ACC112 (cell line): ENCODE results near the gene H2BK1.

ENCODE experiments used
- H2AFZ ChIP-seq: fragments of 200-600 bp; sonication (generic); one replicate; pipeline ENCODE4 v1.6.0; 2017; ENCODE audit warnings: antibody characterized with exemption, low read length; ENCODE audit not compliant: unreplicated experiment
- H3K27ac ChIP-seq: fragments of 200-600 bp; sonication (generic); 2 replicates; pipeline ENCODE4 v1.5.1; 2014; ENCODE audit warnings: low read depth, mild to moderate bottlenecking, antibody characterized with exemption, low read length, moderate library complexity
- H3K27me3 ChIP-seq: fragments of 200-600 bp; sonication (generic); 2 replicates; pipeline ENCODE4 v1.6.1; 2014; ENCODE audit warnings: mild to moderate bottlenecking, antibody characterized with exemption, low read length, moderate library complexity, mixed read lengths; ENCODE audit not compliant: insufficient read depth
- H3K36me3 ChIP-seq: fragments of 200-600 bp; sonication (generic); 2 replicates; pipeline ENCODE4 v1.6.1; 2016; ENCODE audit warnings: mild to moderate bottlenecking, antibody characterized with exemption, low read length, moderate library complexity, mixed read lengths; ENCODE audit not compliant: insufficient read depth
- H3K4me1 ChIP-seq: fragments of 200-600 bp; sonication (generic); one replicate; pipeline ENCODE4 v1.6.1; 2016; ENCODE audit warnings: low read length, mixed read lengths; ENCODE audit not compliant: insufficient read depth, unreplicated experiment, control insufficient read depth
- H3K4me3 ChIP-seq: fragments of 200-600 bp; sonication (generic); 2 replicates; pipeline ENCODE4 v1.5.1; 2014; ENCODE audit warnings: mild to moderate bottlenecking, low read depth, low read length
- H3K79me2 ChIP-seq: fragments of 200-600 bp; sonication (generic); one replicate; pipeline ENCODE4 v1.6.0; 2016; ENCODE audit warnings: low read length; ENCODE audit not compliant: control insufficient read depth, unreplicated experiment, insufficient read depth

The H2BK1 gene

GRCh38 chr7:151201344-151201743 lies 8.9 kb downstream of the H2BK1 start:
- Histone ChIP-seq H3K36me3 (no peaks in the 10 kb centered on the region), H3K4me3 (no peak overlapping the region), H3K27ac (no peak overlapping the region), H3K4me1 (no peaks in the 10 kb centered on the region), H2AFZ (no peak overlapping the region), H3K27me3 (peaks cover 84% of the 10 kb centered on the region), H3K79me2 (no peaks in the 10 kb centered on the region)

- H3K27me3 ChIP-seq = peaks cover 88% of the 10 kb centered on the region
- no peak overlapping the region for H3K27ac ChIP-seq
- no peak overlapping the region for H2AFZ ChIP-seq
- no peaks in the 10 kb centered on the region for H3K79me2 ChIP-seq
- no peaks in the 10 kb centered on the region for H3K4me1 ChIP-seq
- H3K4me3 ChIP-seq = no peak overlapping the region
- H3K36me3 ChIP-seq = no peaks in the 10 kb centered on the region
Observed at GRCh38 chr7:151198945-151199848, 11.1 kb downstream of the H2BK1 start.

GRCh38 chr7:151197932-151198331 lies 12.4 kb downstream of the H2BK1 start:
- no peak overlapping the region for H3K27ac ChIP-seq
- H3K79me2 ChIP-seq = no peaks in the 10 kb centered on the region
- no peaks in the 10 kb centered on the region for H3K36me3 ChIP-seq
- H2AFZ ChIP-seq = no peak overlapping the region
- no peaks in the 10 kb centered on the region for H3K4me1 ChIP-seq
- no peak overlapping the region for H3K4me3 ChIP-seq
- peaks cover 79% of the 10 kb centered on the region for H3K27me3 ChIP-seq

- Histone ChIP-seq H3K4me3 (no peak overlapping the region), H2AFZ (no peak overlapping the region), H3K4me1 (no peaks in the 10 kb centered on the region), H3K27ac (no peak overlapping the region), H3K36me3 (no peaks in the 10 kb centered on the region), H3K79me2 (no peaks in the 10 kb centered on the region), H3K27me3 (peaks cover 83% of the 10 kb centered on the region)
Observed at GRCh38 chr7:151195616-151196450, 14.5 kb downstream of the H2BK1 start.

- Histone ChIP-seq H3K79me2 (no peaks in the 10 kb centered on the region), H3K4me3 (no peak overlapping the region), H3K27me3 (peaks cover 85% of the 10 kb centered on the region)
Observed at GRCh38 chr7:151194188-151194587, 16.1 kb downstream of the H2BK1 start.

GRCh38 chr7:151193203-151193978 lies 16.9 kb downstream of the H2BK1 start:
- Histone ChIP-seq H3K27ac (no peak overlapping the region), H3K4me1 (no peaks in the 10 kb centered on the region), H2AFZ (no peak overlapping the region), H3K4me3 (no peak overlapping the region), H3K79me2 (no peaks in the 10 kb centered on the region), H3K36me3 (no peaks in the 10 kb centered on the region), H3K27me3 (peaks cover 84% of the 10 kb centered on the region)

More at GRCh38 chr7:151194188-151194587, 16.1 kb downstream of the H2BK1 start:
- no peaks in the 10 kb centered on the region for H3K4me1 ChIP-seq
- no peak overlapping the region for H2AFZ ChIP-seq
- no peaks in the 10 kb centered on the region for H3K36me3 ChIP-seq
- no peak overlapping the region for H3K27ac ChIP-seq

GRCh38 chr7:151192002-151192539 lies 18.2 kb downstream of the H2BK1 start:
- H2AFZ ChIP-seq = no peak overlapping the region
- no peaks in the 10 kb centered on the region for H3K36me3 ChIP-seq
- H3K4me1 ChIP-seq = no peaks in the 10 kb centered on the region
- H3K27me3 ChIP-seq = peaks cover 79% of the 10 kb centered on the region
- no peak overlapping the region for H3K27ac ChIP-seq
- no peaks in the 10 kb centered on the region for H3K79me2 ChIP-seq
- H3K4me3 ChIP-seq = no peak overlapping the region

- H3K4me1 ChIP-seq = no peaks in the 10 kb centered on the region
- H3K4me3 ChIP-seq = no peak overlapping the region
- no peak overlapping the region for H2AFZ ChIP-seq
- peaks cover 75% of the 10 kb centered on the region for H3K27me3 ChIP-seq
- H3K36me3 ChIP-seq = no peaks in the 10 kb centered on the region
- H3K79me2 ChIP-seq = no peaks in the 10 kb centered on the region
- no peak overlapping the region for H3K27ac ChIP-seq
Observed at GRCh38 chr7:151191544-151191943, 18.7 kb downstream of the H2BK1 start.

GRCh38 chr7:151189038-151189437 lies 21.2 kb downstream of the H2BK1 start:
- H3K4me3 ChIP-seq = no peak overlapping the region
- H3K36me3 ChIP-seq = no peaks in the 10 kb centered on the region
- no peaks in the 10 kb centered on the region for H3K4me1 ChIP-seq
- H2AFZ ChIP-seq = no peak overlapping the region
- H3K79me2 ChIP-seq = no peaks in the 10 kb centered on the region
- H3K27ac ChIP-seq = no peak overlapping the region
- peaks cover 56% of the 10 kb centered on the region for H3K27me3 ChIP-seq

GRCh38 chr7:151188252-151188542 lies 22.1 kb downstream of the H2BK1 start:
- H2AFZ ChIP-seq = no peak overlapping the region
- no peaks in the 10 kb centered on the region for H3K4me1 ChIP-seq
- no peak overlapping the region for H3K4me3 ChIP-seq
- H3K27ac ChIP-seq = no peak overlapping the region
- H3K36me3 ChIP-seq = no peaks in the 10 kb centered on the region
- H3K79me2 ChIP-seq = no peaks in the 10 kb centered on the region
- peaks cover 54% of the 10 kb centered on the region for H3K27me3 ChIP-seq
